ENCODE results near the gene PSMB11. TPM values are rescaled to one million over a fixed set of nuclear protein-coding genes. Genes with fewer than 3 reads are reported as not detected.
"Not testable (repeated sequence)": the region's sequence is repeated elsewhere in the genome, so short reads cannot be mapped to it uniquely, and the experiment has no call there.

Gene PSMB11
- not detected in 2 replicates for total RNA-seq (2014; rRNA removed; shearing (Covaris generic))

DNA sequence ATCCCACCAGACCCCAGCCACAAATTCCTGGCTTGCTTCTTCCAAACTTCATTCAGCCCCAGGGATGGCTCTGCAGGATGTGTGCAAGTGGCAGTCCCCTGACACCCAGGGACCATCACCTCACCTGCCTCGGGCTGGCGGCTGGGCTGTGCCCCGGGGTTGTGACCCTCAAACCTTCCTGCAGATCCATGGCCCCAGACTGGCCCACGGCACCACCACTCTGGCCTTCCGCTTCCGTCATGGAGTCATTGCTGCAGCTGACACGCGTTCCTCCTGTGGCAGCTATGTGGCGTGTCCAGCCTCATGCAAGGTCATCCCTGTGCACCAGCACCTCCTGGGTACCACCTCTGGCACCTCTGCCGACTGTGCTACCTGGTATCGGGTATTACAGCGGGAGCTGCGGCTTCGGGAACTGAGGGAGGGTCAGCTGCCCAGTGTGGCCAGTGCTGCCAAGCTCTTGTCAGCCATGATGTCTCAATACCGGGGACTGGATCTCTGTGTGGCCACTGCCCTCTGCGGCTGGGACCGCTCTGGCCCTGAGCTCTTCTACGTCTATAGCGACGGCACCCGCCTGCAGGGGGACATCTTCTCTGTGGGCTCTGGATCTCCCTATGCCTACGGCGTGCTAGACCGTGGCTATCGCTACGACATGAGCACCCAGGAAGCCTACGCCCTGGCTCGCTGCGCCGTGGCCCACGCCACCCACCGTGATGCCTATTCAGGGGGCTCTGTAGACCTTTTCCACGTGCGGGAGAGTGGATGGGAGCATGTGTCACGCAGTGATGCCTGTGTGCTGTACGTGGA, at the start of gene PSMB11:
PSMB11 (plus strand) TSS at position 51 of the 804 bp plus-strand sequence; CDS start at position 65, 14 bp downstream.
- no peak for DNase-seq (ENCODE audit: low spot score)

DNA sequence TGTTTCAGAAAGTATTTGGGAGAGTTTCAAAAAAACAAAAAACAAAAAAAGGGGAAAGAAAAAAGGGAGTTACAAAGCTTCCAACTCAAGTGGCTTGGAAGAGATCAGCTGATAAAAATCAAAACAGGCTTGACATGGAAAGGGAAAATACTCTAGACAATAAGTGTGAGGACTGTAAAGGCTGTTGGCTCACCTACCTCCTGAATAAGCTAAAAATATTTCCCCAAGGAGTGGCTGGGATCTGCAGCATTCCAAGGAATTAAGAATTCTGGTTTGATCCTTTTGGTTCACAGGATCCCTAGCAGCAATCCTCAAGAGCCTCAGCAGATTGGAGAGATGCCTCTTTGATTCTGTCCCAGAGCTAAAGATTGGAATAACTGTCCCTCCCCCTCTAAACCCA, 48.5 kb upstream of the PSMB11 start:
- no peak for DNase-seq (ENCODE audit: low spot score)

GRCh38 chr14:22994762-22995275, 47.2 kb upstream of the PSMB11 start:
- DNase-seq (ENCODE audit: low spot score): no peak

- no peak for DNase-seq (ENCODE audit: low spot score)
Observed at GRCh38 chr14:22995889-22996625, 46.0 kb upstream of the PSMB11 start.

GRCh38 chr14:22996768-22997654, 45.0 kb upstream of the PSMB11 start:
- DNase-seq (ENCODE audit: low spot score): no peak

DNA sequence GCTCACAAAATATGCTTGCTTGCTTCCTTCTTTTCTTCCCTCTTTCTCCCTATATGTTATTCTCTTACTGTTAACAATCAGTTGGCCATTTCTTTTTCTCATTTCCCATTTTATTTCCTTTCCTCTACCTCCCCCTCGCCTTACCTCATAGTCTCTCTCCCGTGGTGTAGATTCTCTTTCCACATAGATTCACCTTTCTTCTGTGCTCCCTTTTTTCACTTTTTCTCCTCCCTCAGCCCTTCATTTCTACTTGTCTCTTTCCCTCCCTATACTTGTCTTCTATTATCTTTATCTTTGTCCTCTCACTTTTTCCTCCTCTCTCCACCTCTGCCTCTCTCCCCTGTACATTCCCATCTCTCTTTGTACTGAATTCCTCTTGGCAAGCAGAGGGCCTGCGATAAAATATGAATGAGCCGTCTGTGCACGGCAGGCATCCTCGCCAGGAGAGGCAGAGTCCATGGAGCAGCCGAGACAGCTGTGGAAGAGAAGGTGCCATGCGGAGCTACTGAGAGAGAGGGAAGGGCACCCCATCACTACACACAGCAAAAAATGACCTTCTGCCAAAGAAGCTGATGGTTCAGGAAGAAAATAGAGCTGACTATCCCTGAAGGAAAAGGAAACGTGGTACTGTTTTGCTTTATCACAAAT, 44.2 kb upstream of the PSMB11 start:
- DNase-seq (ENCODE audit: low spot score): no peak

GRCh38 chr14:22998329-22999012, 43.5 kb upstream of the PSMB11 start:
- DNase-seq (ENCODE audit: low spot score): no peak

- DNase-seq (ENCODE audit: low spot score): no peak
Observed at GRCh38 chr14:23000860-23001259, 41.2 kb upstream of the PSMB11 start.

- no peak for DNase-seq (ENCODE audit: low spot score)
Observed at GRCh38 chr14:23002592-23002991, 39.4 kb upstream of the PSMB11 start.

DNA sequence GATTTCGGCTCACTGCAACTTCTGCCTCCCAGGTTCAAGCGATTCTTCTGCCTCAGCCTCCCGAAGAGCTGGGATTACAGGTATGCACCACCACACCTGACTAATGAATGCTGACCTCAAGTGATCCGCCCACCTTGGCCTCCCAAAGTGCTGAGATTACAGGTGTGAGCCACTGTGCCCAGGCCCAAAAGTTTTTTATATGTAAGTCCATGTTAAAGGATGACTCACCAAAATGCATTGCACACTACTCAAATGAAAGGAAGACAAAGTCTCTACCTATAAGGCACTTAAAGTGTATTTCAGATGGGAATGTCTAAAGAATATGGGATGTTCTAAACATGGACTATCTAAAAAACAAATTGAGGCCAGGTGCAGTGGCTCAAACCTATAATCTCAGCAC, 37.7 kb upstream of the PSMB11 start:
- DNase-seq (ENCODE audit: low spot score): not testable (repeated sequence)

DNA sequence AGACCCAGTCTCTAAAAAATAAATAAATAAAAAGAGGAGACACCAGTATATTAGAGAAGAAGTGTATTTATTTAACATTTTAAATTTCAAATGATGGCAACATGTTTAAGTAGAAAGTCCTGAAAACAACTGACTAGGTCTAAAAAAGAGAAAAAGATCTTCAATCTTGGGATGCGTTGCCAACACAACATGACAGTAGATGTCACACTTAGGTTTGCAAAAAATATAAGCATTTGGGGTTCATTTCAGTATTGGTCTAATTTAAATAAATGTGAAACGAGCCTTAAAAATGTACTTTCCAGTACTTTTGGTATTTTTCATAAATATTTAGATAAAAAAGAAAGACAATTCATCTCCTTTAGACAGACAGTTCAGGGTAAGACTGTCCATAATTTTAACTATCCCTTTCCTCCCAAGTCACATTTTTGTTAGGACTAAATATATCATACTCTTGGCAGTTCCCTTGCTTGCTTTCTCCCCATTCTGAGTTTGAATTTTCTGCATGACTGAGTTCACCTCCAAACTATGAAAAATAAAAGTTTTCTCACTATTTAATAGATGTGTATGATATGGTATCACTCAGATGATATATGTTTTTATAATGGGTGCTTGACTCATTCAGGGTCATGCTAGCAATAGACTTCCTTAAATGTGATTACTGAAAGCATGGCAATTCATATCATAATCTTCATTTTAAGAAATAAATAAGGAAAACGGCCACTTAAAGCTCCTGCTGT, 36.4 kb upstream of the PSMB11 start:
- DNase-seq (ENCODE audit: low spot score): no peak

GRCh38 chr14:23006188-23006534, 35.9 kb upstream of the PSMB11 start:
- no peak for DNase-seq (ENCODE audit: low spot score)

DNA sequence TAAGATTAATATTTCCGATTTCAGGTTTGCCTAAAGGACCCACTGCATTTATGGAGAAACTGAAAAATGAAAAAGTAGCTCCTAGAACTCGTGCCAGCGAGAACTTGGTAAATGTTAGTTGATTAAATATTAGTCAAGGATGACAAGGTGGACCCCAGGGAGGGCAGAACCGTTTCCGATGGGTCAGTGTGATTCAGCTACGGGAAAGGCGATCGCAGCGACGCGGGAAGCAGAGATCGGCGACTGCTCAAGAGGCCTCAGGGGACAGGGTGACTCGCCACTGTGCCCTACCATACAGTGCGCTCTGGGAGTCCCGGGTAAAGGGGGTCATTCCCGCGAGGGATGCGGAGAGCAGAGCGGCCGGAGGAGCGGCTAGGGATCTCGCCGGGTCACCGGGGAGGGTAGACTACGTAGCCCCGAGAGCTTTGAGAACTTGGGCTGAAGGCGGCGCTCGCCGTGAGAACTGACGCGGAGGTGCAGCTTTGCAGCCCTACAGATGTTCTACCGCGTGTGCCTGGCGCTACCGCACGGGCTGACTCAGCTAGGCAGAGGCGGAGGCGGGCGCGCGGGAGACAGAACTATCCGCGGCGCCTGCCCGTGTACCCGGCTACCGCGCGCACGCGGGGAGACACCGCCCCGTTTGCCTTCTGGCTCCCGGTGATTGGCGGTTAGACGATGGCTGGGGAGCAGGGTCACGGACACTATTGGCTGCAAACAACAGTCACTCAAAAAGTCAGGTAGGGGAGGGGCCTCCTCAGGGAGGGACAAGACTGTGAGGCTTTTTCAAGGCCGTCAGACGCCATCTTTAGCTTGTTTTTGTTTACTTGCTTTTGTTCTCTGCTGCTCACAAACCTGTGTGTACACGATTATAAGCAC, 35.2 kb upstream of the PSMB11 start:
- DNase-seq (ENCODE audit: low spot score): peak; percentile 92

DNA sequence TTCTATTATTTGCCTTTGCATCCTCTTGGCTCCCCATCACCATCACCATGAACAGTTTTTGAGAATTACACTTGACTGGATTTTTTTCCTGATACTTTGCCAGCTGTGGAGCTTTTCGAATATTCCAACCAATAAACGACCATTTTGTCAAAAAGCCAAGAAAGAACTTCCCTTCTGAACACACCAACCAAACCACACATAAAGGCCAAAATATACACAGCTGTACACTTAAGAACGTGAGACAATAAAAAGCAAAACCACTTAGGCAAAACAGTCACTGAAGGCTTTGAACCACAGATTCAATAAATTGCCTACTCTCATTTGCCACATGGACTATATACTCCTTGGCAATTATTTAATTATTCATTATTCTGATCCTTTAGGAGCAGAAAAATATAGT, 33.2 kb upstream of the PSMB11 start:
- DNase-seq (ENCODE audit: low spot score): no peak

GRCh38 chr14:23009483-23009938, 32.5 kb upstream of the PSMB11 start:
- DNase-seq (ENCODE audit: low spot score): no peak

DNA sequence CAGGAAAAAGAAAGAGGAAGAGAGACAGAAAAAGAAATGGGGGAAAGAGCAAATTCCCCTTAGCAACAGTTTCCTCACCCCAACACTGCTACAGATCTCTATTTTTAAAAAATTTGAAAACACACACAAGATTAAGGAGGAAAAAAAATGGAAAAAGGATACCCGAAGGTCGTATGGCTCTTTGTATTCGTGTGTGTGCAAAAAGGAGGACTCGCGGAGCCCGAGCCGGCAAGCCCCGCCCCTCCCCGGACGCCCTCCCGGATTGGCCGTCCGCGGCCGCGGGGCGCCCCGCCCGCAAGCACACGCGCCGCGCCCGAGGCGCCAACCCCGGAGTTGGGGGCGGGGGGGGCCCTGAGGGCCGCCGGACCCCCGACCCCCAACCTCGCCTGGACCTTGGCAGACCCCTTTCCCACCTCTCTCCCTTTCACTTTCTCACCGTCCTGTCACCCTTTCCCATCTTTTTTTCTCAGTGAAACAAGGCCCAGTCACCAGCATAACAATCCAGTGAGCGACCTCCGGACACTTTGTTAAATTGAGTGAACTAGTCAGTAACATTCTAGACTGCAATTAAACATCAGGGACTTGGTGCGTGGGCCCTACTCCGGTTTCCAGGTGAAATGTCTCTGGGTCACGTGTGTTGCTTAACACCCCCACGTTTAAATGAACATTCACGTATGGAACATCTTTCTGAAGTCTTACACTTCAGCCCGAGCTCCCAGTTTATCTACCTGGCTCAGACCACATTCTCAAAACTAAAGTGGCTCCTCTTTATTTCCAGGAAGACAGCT, 31.9 kb upstream of the PSMB11 start, which contains the start of gene C14orf93:
C14orf93 (minus strand) TSS at position 205 of the 788 bp plus-strand sequence. CDS start 11,120 bp downstream, outside the sequence.
- DNase-seq (ENCODE audit: low spot score): peak; percentile 58

- no peak for DNase-seq (ENCODE audit: low spot score)
Observed at GRCh38 chr14:23013054-23013748, 28.8 kb upstream of the PSMB11 start.
